Nucleus accumbens (tissue), 56 donors: ENCODE results near the gene CAD.

ENCODE experiments used
- DNase-seq, 56 donors: peaks; one replicate each; lab custom pipeline; 2025; lab: John Stamatoyannopoulos, UW

The CAD gene

GRCh38 chr2:27221166-27221565, 4.0 kb downstream of the CAD start:
- DNase-seq, result no peak

GRCh38 chr2:27222407-27222806, 5.2 kb downstream of the CAD start:
- DNase-seq, result no peak

GRCh38 chr2:27223416-27223815, 6.2 kb downstream of the CAD start:
- DNase-seq, result no peak

GRCh38 chr2:27225526-27225925, 8.4 kb downstream of the CAD start:
- DNase-seq, result no peak

GRCh38 chr2:27227501-27227900, 10.3 kb downstream of the CAD start:
- DNase-seq, result no peak

GRCh38 chr2:27231921-27232320, 14.8 kb downstream of the CAD start:
- no peak for DNase-seq

GRCh38 chr2:27233341-27233740, 16.2 kb downstream of the CAD start:
- no peak for DNase-seq

GRCh38 chr2:27236136-27236535, 19.0 kb downstream of the CAD start:
- no peak for DNase-seq

- no peak for DNase-seq
These were observed 19.5 kb downstream of the CAD start for GRCh38 chr2:27236626-27237025.

GRCh38 chr2:27237341-27237945, 20.3 kb downstream of the CAD start:
- no peak for DNase-seq

- no peak for DNase-seq
These were observed 21.8 kb downstream of the CAD start for GRCh38 chr2:27238976-27239375.

- no peak for DNase-seq
These were observed 23.2 kb downstream of the CAD start for GRCh38 chr2:27240406-27240805.

GRCh38 chr2:27241761-27242613, 24.8 kb downstream of the CAD start:
- no peak for DNase-seq

- DNase-seq, result no peak
These were observed 25.4 kb downstream of the CAD start for GRCh38 chr2:27242614-27242951.

GRCh38 chr2:27243391-27244130, 26.4 kb downstream of the CAD start:
- no peak for DNase-seq

- DNase-seq, result no peak
These were observed 27.9 kb downstream of the CAD start for GRCh38 chr2:27245116-27245515.

GRCh38 chr2:27245626-27246025, 28.5 kb downstream of the CAD start:
- DNase-seq, result no peak

- no peak for DNase-seq
These were observed 30.7 kb downstream of the CAD start for GRCh38 chr2:27247893-27248292.

- DNase-seq, result no peak
These were observed 32.2 kb downstream of the CAD start for GRCh38 chr2:27249159-27249890.

- peak in 7 of 56 donors; percentile 1 to 51 (median 9) for DNase-seq
These were observed 32.9 kb downstream of the CAD start for GRCh38 chr2:27249891-27250651.
